PC-3 (cell line): Measurements from ENCODE around the gene SMARCAL1.

Experiments used
- EZH2 ChIP-seq: fragments of 300-600 bp; sonication (generic); IDR thresholded peaks from one replicate; pipeline ENCODE4 v1.6.1; 2017; ENCODE audit warnings: antibody characterized with exemption, mild to moderate bottlenecking, low read length; ENCODE audit not compliant: unreplicated experiment
- TF ChIP-seq, protein P1 (sequence below): fragments of 300-600 bp; sonication (generic); conservative IDR thresholded peaks from 2 replicates; pipeline ENCODE4 v1.5.1; 2017; ENCODE audit warnings: antibody characterized with exemption, low read depth, mild to moderate bottlenecking, low read length

DNA sequence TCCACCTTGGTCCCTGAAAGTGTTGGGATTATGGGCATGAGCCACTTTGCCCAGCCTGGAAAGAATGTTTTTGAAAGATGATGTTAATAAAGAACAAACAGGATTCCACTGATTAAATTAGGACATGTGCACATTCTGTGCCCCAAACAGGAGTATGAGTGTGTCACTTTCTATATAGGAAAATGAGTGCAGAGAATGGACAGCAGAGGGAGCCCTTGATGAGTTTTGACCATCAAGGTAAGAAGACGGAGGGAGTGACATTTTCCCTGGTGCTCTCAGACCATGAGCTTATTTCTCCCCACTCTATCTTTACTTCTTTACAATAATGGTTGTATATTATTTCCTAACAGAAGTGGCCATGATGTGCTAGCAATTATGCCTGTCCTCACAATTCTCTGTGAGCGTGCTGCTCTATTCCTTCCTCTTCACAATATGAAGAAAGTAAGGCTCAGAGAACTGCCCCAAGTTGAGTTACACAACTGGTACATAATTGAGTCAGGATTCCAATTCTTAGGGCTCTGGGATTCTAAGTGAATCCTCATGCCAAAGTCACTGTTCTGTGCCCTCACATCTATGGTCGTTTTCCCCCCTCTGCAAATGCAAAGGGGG is 107.0 kb downstream of the SMARCAL1 start:
- TF ChIP-seq, protein P1, sequence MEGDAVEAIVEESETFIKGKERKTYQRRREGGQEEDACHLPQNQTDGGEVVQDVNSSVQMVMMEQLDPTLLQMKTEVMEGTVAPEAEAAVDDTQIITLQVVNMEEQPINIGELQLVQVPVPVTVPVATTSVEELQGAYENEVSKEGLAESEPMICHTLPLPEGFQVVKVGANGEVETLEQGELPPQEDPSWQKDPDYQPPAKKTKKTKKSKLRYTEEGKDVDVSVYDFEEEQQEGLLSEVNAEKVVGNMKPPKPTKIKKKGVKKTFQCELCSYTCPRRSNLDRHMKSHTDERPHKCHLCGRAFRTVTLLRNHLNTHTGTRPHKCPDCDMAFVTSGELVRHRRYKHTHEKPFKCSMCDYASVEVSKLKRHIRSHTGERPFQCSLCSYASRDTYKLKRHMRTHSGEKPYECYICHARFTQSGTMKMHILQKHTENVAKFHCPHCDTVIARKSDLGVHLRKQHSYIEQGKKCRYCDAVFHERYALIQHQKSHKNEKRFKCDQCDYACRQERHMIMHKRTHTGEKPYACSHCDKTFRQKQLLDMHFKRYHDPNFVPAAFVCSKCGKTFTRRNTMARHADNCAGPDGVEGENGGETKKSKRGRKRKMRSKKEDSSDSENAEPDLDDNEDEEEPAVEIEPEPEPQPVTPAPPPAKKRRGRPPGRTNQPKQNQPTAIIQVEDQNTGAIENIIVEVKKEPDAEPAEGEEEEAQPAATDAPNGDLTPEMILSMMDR: peak; percentile 91
- no peak for TF ChIP-seq EZH2
